ENCODE measurements around the gene ATP8B3.

Gene ATP8B3

GRCh38 chr19:1754636-1755466, 57.2 kb downstream of the ATP8B3 start (continued):
- TF ChIP-seq, protein P1, sequence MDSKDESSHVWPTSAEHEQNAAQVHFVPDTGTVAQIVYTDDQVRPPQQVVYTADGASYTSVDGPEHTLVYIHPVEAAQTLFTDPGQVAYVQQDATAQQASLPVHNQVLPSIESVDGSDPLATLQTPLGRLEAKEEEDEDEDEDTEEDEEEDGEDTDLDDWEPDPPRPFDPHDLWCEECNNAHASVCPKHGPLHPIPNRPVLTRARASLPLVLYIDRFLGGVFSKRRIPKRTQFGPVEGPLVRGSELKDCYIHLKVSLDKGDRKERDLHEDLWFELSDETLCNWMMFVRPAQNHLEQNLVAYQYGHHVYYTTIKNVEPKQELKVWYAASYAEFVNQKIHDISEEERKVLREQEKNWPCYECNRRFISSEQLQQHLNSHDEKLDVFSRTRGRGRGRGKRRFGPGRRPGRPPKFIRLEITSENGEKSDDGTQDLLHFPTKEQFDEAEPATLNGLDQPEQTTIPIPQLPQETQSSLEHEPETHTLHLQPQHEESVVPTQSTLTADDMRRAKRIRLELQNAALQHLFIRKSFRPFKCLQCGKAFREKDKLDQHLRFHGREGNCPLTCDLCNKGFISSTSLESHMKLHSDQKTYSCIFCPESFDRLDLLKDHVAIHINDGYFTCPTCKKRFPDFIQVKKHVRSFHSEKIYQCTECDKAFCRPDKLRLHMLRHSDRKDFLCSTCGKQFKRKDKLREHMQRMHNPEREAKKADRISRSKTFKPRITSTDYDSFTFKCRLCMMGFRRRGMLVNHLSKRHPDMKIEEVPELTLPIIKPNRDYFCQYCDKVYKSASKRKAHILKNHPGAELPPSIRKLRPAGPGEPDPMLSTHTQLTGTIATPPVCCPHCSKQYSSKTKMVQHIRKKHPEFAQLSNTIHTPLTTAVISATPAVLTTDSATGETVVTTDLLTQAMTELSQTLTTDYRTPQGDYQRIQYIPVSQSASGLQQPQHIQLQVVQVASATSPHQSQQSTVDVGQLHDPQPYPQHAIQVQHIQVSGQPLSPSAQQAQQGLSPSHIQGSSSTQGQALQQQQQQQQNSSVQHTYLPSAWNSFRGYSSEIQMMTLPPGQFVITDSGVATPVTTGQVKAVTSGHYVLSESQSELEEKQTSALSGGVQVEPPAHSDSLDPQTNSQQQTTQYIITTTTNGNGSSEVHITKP (tag by site-specific recombination; IDR thresholded peaks at IDR 0.05): 0 out of 2 replicates have a peak, but pooled peaks have one; percentile 17
- TF ChIP-seq TRIM28 (IDR thresholded peaks at IDR 0.05; ENCODE audit: borderline replicate concordance, low read length) (no peak), GLIS1 (tag by site-specific recombination; IDR thresholded peaks at IDR 0.05) (peak; percentile 11; the same call in 1 of the 2 replicates), SP7 (tag by site-specific recombination; IDR thresholded peaks at IDR 0.05) (0 out of 2 replicates have a peak, but pooled peaks have one; percentile 11), BCL11A (tag by site-specific recombination; IDR thresholded peaks at IDR 0.05; ENCODE audit: low read depth) (no peak), HOXC10 (CRISPR knock-in tag; IDR thresholded peaks at IDR 0.05) (no peak), PRDM1 (tag by site-specific recombination; IDR thresholded peaks at IDR 0.05) (no peak), ZBTB10 (tag by site-specific recombination; IDR thresholded peaks at IDR 0.05) (peak; percentile 38; the same call in 1 of the 2 replicates), PATZ1 (tag by site-specific recombination; IDR thresholded peaks at IDR 0.05) (peak; percentile 50), ZIC2 (tag by site-specific recombination; IDR thresholded peaks at IDR 0.05) (peak; percentile 69), ZNF549 (tag by site-specific recombination; IDR thresholded peaks at IDR 0.05) (no peak), EGR2 (tag by site-specific recombination; IDR thresholded peaks at IDR 0.05; ENCODE audit: low read depth) (0 out of 2 replicates have a peak, but pooled peaks have one; percentile 12)
- TF ChIP-seq, protein P2, sequence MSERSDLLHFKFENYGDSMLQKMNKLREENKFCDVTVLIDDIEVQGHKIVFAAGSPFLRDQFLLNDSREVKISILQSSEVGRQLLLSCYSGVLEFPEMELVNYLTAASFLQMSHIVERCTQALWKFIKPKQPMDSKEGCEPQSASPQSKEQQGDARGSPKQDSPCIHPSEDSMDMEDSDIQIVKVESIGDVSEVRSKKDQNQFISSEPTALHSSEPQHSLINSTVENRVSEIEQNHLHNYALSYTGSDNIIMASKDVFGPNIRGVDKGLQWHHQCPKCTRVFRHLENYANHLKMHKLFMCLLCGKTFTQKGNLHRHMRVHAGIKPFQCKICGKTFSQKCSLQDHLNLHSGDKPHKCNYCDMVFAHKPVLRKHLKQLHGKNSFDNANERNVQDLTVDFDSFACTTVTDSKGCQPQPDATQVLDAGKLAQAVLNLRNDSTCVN (tag by site-specific recombination; optimal IDR thresholded peaks at IDR 0.05): peak; percentile 78
- TF ChIP-seq, protein P3, sequence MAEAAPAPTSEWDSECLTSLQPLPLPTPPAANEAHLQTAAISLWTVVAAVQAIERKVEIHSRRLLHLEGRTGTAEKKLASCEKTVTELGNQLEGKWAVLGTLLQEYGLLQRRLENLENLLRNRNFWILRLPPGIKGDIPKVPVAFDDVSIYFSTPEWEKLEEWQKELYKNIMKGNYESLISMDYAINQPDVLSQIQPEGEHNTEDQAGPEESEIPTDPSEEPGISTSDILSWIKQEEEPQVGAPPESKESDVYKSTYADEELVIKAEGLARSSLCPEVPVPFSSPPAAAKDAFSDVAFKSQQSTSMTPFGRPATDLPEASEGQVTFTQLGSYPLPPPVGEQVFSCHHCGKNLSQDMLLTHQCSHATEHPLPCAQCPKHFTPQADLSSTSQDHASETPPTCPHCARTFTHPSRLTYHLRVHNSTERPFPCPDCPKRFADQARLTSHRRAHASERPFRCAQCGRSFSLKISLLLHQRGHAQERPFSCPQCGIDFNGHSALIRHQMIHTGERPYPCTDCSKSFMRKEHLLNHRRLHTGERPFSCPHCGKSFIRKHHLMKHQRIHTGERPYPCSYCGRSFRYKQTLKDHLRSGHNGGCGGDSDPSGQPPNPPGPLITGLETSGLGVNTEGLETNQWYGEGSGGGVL (tag by site-specific recombination; IDR thresholded peaks at IDR 0.05): peak; percentile 50; the same call in 1 of the 2 replicates
- TF ChIP-seq, protein P4, sequence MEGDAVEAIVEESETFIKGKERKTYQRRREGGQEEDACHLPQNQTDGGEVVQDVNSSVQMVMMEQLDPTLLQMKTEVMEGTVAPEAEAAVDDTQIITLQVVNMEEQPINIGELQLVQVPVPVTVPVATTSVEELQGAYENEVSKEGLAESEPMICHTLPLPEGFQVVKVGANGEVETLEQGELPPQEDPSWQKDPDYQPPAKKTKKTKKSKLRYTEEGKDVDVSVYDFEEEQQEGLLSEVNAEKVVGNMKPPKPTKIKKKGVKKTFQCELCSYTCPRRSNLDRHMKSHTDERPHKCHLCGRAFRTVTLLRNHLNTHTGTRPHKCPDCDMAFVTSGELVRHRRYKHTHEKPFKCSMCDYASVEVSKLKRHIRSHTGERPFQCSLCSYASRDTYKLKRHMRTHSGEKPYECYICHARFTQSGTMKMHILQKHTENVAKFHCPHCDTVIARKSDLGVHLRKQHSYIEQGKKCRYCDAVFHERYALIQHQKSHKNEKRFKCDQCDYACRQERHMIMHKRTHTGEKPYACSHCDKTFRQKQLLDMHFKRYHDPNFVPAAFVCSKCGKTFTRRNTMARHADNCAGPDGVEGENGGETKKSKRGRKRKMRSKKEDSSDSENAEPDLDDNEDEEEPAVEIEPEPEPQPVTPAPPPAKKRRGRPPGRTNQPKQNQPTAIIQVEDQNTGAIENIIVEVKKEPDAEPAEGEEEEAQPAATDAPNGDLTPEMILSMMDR (tag by site-specific recombination; IDR thresholded peaks at IDR 0.05): no peak

All from HEK293 (cell line).